ENCODE data around the gene NCSTN.

DNA sequence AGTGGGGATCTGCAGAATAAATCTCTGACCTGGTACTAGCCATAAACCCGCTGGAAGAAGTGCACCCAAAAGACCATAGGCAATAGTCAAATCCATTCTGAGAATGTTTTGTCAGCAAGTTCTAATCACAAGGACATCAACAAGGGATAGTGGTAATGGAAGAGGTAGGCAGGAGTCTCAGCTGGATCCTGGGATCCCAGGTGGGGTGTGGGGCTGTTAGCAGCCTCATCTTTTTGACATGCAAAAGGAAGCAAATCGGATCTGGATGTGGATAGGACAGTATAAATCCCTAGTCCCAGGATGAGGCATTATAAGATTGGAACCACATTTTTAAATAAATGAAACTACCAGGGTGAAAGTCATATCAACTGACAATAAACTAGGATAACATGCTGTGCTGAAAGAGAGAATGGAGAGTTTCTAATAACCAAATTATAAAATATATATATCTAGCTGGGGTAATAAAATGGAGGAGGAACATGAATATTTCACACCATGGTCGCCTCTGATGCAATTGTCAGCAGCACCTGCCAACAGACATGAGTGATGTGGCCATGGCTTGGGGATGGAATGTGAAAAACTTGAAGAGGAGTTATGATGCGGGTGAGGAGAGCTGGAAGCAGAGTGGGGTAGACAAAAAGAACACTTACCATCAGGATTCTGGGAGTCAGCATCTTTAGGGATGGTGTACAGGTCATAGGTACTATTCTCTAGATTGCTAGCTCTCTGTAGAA is 34.6 kb upstream of the NCSTN start:
- TF ChIP-seq, protein P1, sequence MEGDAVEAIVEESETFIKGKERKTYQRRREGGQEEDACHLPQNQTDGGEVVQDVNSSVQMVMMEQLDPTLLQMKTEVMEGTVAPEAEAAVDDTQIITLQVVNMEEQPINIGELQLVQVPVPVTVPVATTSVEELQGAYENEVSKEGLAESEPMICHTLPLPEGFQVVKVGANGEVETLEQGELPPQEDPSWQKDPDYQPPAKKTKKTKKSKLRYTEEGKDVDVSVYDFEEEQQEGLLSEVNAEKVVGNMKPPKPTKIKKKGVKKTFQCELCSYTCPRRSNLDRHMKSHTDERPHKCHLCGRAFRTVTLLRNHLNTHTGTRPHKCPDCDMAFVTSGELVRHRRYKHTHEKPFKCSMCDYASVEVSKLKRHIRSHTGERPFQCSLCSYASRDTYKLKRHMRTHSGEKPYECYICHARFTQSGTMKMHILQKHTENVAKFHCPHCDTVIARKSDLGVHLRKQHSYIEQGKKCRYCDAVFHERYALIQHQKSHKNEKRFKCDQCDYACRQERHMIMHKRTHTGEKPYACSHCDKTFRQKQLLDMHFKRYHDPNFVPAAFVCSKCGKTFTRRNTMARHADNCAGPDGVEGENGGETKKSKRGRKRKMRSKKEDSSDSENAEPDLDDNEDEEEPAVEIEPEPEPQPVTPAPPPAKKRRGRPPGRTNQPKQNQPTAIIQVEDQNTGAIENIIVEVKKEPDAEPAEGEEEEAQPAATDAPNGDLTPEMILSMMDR (IDR thresholded peaks at IDR 0.05): no peak
- TF ChIP-seq POLR2A (IDR thresholded peaks at IDR 0.05): no peak

All from prostate gland (tissue), 2 donors.